ENCODE measurements around the gene FTO.

DNA sequence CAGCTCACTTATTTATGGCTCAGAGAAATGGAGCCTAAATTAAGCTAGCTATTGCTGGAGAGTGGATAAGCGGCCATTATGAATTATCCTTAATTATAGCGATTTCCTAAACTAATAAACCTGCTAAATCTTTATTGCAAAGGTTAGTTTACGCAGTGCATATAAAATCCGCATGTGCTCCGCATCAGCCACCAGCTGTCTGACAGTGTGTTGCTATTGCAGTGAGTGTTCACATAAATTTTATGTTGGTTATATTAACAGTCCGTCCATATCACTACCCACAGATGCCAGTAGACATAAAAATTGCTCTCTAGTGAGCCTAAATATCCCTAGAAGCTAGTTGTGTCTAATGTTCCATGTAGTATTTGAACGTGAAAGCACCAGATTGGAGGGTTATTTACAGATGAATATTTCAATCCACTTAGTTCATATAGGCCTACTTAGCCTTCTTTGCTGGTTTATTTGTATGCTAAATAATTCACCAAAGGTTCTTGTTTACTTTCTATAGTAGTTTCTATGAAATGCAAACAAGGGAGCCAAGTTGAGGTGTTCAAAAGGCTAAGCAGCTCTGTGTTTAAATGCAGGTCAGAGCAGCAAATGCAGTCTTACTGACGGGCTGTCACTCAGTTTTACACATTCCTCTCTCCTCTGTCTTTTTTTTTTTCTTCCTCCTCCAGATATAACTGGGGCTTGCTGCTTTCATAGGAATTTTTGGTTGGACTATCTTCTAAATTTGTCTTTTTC lies 363.5 kb downstream of the FTO start:
- TF ChIP-seq, protein P1, sequence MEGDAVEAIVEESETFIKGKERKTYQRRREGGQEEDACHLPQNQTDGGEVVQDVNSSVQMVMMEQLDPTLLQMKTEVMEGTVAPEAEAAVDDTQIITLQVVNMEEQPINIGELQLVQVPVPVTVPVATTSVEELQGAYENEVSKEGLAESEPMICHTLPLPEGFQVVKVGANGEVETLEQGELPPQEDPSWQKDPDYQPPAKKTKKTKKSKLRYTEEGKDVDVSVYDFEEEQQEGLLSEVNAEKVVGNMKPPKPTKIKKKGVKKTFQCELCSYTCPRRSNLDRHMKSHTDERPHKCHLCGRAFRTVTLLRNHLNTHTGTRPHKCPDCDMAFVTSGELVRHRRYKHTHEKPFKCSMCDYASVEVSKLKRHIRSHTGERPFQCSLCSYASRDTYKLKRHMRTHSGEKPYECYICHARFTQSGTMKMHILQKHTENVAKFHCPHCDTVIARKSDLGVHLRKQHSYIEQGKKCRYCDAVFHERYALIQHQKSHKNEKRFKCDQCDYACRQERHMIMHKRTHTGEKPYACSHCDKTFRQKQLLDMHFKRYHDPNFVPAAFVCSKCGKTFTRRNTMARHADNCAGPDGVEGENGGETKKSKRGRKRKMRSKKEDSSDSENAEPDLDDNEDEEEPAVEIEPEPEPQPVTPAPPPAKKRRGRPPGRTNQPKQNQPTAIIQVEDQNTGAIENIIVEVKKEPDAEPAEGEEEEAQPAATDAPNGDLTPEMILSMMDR (IDR thresholded peaks at IDR 0.05), result no peak
- TF ChIP-seq POLR2A (IDR thresholded peaks at IDR 0.05), result no peak
- no peak for TF ChIP-seq POLR2AphosphoS5 (IDR thresholded peaks at IDR 0.05)

All from prostate gland (tissue), 2 donors.